ENCODE data around the gene PEX5. TPM values are rescaled to one million over a fixed set of nuclear protein-coding genes. Genes with fewer than 3 reads are reported as not detected.
"Not testable (repeated sequence)": the region's sequence is repeated elsewhere in the genome, so short reads cannot be mapped to it uniquely, and the experiment has no call there.

PEX5 gene
- total RNA-seq, 2 experiments from 2014 or later, result 29.7 to 30.9 TPM

- Mint-ChIP-seq H3K9me3 (peaks cover 1% of the 10 kb centered on the region), H3K27me3 (ENCODE audit: low read depth) (peaks cover 16% of the 10 kb centered on the region), H3K4me1 (ENCODE audit: low read depth) (no peaks in the 10 kb centered on the region), H3K36me3 (ENCODE audit: low read depth) (no peaks in the 10 kb centered on the region), H3K27ac (no peak overlapping the region), H3K4me3 (no peak overlapping the region)
- no peak for DNase-seq
- CTCF ChIA-PET, result interaction anchor here (1.5 kb wide), 1 partner anchor 219 kb away, joined by 4 read pairs; no protein-coding TSS in a partner anchor
- intact Hi-C loops (cut with micrococcal nuclease), result no loop called here
Measured at GRCh38 chr12:7241404-7242005, 52.0 kb downstream of the PEX5 start.

DNA sequence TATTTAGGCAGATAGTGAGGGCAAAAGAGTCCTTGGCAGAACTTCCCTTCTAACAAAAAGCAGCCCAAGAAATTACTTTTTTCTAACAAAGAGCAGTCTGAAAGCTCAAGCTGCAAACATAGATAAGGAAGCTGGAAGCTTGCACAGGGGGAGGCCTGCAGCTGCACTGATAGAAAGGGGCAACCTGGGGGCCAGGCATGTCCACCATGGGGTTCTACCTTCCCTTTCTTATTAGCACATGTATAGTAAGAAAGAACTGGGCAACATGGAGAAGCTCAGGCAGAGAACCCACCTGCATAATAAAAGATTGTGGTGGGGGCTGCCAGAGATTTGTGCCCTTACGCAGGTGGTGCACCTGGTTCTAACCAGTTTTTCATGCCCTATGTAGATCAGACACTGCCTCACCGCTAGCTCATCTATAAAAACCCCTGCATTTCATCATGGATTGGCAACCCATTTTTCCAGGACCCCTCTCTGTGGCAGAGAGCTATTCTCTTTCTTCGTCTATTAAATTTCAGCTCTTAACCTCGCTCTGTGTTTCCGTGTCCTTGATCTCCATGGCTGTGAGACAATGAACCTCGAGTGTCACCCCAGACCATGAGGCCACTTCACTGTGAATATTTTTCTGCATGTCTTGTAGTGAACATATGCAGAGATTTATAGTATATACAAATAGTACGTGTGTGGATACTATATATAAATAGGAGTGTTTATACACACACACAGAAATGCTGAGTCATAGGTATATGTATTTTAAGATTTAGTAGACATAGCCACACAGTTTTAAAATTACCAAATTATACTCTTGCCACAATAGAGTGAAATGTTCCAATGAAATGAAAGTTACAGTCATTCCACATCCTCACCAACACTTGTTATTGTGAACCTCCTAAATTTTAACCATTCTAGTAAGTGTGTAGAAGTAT lies 53.0 kb downstream of the PEX5 start:
- peaks cover 16% of the 10 kb centered on the region for H3K27me3 Mint-ChIP-seq (ENCODE audit: low read depth)
- no peaks in the 10 kb centered on the region for H3K36me3 Mint-ChIP-seq (ENCODE audit: low read depth)
- CTCF ChIA-PET, result no interaction called here
- intact Hi-C loops (cut with micrococcal nuclease), result no loop called here
- H3K27ac Mint-ChIP-seq, result no peak overlapping the region
- H3K9me3 Mint-ChIP-seq, result peaks cover 1% of the 10 kb centered on the region
- H3K4me3 Mint-ChIP-seq, result no peak overlapping the region
- H3K4me1 Mint-ChIP-seq (ENCODE audit: low read depth), result no peaks in the 10 kb centered on the region
- no peak for DNase-seq

DNA sequence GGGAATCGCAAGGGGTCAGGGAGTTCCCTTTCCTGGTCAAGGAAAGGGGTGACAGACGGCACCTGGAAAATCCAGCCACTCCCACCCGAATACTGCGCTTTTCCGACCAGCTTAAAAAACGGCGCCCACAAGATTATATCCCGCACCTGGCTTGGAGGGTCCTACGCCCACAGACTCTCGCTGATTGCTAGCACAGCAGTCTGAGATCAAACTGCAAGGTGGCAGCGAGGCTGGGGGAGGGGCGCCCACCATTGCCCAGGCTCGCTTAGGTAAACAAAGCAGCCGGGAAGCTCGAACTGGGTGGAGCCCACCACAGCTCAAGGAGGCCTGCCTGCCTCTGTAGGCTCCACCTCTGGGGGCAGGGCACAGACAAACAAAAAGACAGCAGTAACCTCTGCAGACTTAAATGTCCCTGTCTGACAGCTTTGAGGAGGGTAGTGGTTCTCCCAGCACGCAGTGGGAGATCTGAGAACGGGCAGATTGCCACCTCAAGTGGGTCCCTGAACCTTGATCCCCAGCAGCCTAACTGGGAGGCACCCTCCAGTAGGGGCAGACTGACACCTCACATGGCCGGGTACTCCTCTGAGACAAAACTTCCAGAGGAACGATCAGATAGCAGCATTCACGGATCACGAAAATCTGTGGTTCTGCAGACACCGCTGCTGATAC lies 62.0 kb downstream of the PEX5 start:
- H3K9me3 Mint-ChIP-seq; H3K36me3 Mint-ChIP-seq (ENCODE audit: low read depth); H3K4me3 Mint-ChIP-seq; intact Hi-C loops (cut with micrococcal nuclease); H3K4me1 Mint-ChIP-seq (ENCODE audit: low read depth); H3K27me3 Mint-ChIP-seq (ENCODE audit: low read depth); DNase-seq; H3K27ac Mint-ChIP-seq; CTCF ChIA-PET: not testable (repeated sequence)

DNA sequence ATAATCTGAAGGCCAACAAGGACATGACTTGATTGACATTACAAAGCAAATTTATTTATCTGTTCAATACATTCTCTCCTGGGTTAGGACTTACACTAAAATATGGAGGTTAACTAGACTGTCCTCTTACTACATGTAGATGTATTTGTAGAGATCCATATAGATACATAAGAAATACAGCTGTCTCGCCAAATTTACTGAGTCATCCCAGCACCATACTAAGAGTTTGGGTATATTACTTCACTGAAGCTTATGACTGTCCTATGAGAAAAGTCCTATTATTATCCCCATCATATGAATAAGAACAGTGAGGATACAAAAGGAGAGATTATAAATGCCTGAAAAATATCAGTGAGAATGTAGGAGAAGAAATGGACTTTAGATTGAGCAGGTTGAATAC lies 69.6 kb downstream of the PEX5 start:
- Mint-ChIP-seq H3K4me3 (no peak overlapping the region), H3K36me3 (ENCODE audit: low read depth) (no peaks in the 10 kb centered on the region), H3K4me1 (ENCODE audit: low read depth) (no peaks in the 10 kb centered on the region), H3K27ac (no peak overlapping the region), H3K27me3 (ENCODE audit: low read depth) (peaks cover 4% of the 10 kb centered on the region), H3K9me3 (no peaks in the 10 kb centered on the region)
- CTCF ChIA-PET, result no interaction called here
- intact Hi-C loops (cut with micrococcal nuclease), result no loop called here
- DNase-seq, result no peak

Other genes with a start within 250 kb of the PEX5 start
- gene RNU7-1, start 245.9 kb upstream of the PEX5 start, total RNA-seq, result not detected
- gene C12orf57, start 245.7 kb upstream of the PEX5 start, total RNA-seq, result 100 to 1,000 TPM; 242 to 245 TPM
- gene PTPN6, start 238.3 kb upstream of the PEX5 start, total RNA-seq, result 100 to 1,000 TPM; 334 to 348 TPM
- gene PHB2, start 219.0 kb upstream of the PEX5 start, total RNA-seq, result 100 to 1,000 TPM; 389 to 392 TPM
- 10 to 100 TPM; 89.1 to 91.9 TPM for gene EMG1, start 218.8 kb upstream of the PEX5 start, total RNA-seq
- 10 to 100 TPM; 22.7 to 27.2 TPM for gene LPCAT3, start 171.2 kb upstream of the PEX5 start, total RNA-seq
- 1 to 10 TPM; 2.2 to 3.1 TPM for gene C1S, start 129.0 kb upstream of the PEX5 start, total RNA-seq
- gene C1R, start 97.2 kb upstream of the PEX5 start, total RNA-seq, result 1 to 10 TPM; 1.4 to 1.5 TPM
- 10 to 100 TPM; 10.3 to 11.5 TPM for gene C1RL, start 80.5 kb upstream of the PEX5 start, total RNA-seq
- gene RBP5, start 60.8 kb upstream of the PEX5 start, total RNA-seq, result under 1 TPM in 1 of 2 experiments, not detected in 1; 0.57 TPM
- 10 to 100 TPM; 18.3 to 21.8 TPM for gene CLSTN3, start 59.3 kb upstream of the PEX5 start, total RNA-seq
- not detected for gene ACSM4, start 114.4 kb downstream of the PEX5 start, total RNA-seq